ENCODE data around the gene CRYBB3. TPM values are rescaled to one million over a fixed set of nuclear protein-coding genes. Genes with fewer than 3 reads are reported as not detected.

CRYBB3 gene
- total and polyA plus RNA-seq, 9 of the 15 experiments (the other 6 are each of a cell fraction or from before 2014, with no cell fraction given): not detected

DNA sequence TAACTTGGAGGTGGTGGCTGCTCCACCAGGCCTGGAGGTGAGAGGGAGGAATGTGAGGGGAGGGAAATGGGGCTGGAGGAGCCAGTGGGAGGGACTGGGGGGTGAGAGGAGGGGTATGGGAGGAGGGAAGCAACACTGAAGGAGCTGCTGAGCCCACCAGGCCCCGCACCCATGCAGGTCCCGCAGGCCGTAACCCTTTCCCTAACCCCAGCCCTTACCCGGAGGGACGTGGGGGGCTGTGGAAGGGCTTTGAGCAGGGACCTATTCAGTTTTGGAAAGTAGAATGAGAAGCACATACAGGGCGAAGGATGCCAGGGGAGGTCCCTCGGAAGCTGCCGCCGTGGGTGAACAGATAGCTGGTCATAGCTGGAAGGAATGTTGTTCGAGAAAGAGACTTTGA, 33.9 kb upstream of the CRYBB3 start:
- CTCF ChIA-PET (ENCODE audit: low intra/inter-chr PET ratio): no interaction called here
- no TSS peak for BruUV-seq (replicated peaks)
- Histone ChIP-seq H3K4me3 (no peak overlapping the region), H4K20me1 (replicated peaks; ENCODE audit: control insufficient read depth, insufficient read depth, low read length) (no peaks in the 10 kb centered on the region; the same call in 1 of the 2 replicates), H3K9ac (ENCODE audit: insufficient read depth in 1 of 2, low read depth in 2 of 2, low read length in 2 of 2) (no peak overlapping the region), H3K36me3 (ENCODE audit: control insufficient read depth, insufficient read depth, low read length) (no peaks in the 10 kb centered on the region), H3K9me3 (replicated peaks; ENCODE audit: control insufficient read depth, insufficient read depth, low read depth, low read length) (no peaks in the 10 kb centered on the region), H3K4me1 (replicated peaks in 1 of 2; ENCODE audit: control insufficient read depth in 2 of 2, insufficient read depth in 2 of 2, low read length in 2 of 2) (no peaks in the 10 kb centered on the region), H3K4me2 (ENCODE audit: insufficient read depth, low read length) (no peak overlapping the region), H3K9me1 (ENCODE audit: control insufficient read depth, insufficient read depth, low read length) (no peaks in the 10 kb centered on the region), H3K27ac (ENCODE audit: extremely low read depth, low read depth, low read length) (no peak overlapping the region), H3K27me3 (ENCODE audit: control insufficient read depth in 2 of 2, insufficient read depth in 2 of 2, low read length in 2 of 2) (peaks cover 0 to 11% of the 10 kb centered on the region in 2 experiments; a peak in 4 of 5 replicates), H2AFZ (ENCODE audit: low read depth, low read length) (no peak overlapping the region), H3K79me2 (ENCODE audit: control insufficient read depth, insufficient read depth, low read length) (no peaks in the 10 kb centered on the region)
- no peak for FAIRE-seq
- in situ Hi-C loops (cut with MboI) (no loop called here), intact Hi-C loops (cut with micrococcal nuclease) (loop anchor here (5.0 kb wide), 1 partner anchor 83 kb away; no protein-coding TSS in a partner anchor)
- POLR2A ChIA-PET: no interaction called here
- no peak for ATAC-seq
- WGBS (ENCODE audit: insufficient coverage, low coverage, missing lambda C conversion rate): 0% methylated on average over 8 of the region's 10 CpGs
- no peak for DNase-seq (ENCODE audit: extremely low read depth in 1 of 4, low spot score in 3 of 4)
- TF ChIP-seq, protein P1, sequence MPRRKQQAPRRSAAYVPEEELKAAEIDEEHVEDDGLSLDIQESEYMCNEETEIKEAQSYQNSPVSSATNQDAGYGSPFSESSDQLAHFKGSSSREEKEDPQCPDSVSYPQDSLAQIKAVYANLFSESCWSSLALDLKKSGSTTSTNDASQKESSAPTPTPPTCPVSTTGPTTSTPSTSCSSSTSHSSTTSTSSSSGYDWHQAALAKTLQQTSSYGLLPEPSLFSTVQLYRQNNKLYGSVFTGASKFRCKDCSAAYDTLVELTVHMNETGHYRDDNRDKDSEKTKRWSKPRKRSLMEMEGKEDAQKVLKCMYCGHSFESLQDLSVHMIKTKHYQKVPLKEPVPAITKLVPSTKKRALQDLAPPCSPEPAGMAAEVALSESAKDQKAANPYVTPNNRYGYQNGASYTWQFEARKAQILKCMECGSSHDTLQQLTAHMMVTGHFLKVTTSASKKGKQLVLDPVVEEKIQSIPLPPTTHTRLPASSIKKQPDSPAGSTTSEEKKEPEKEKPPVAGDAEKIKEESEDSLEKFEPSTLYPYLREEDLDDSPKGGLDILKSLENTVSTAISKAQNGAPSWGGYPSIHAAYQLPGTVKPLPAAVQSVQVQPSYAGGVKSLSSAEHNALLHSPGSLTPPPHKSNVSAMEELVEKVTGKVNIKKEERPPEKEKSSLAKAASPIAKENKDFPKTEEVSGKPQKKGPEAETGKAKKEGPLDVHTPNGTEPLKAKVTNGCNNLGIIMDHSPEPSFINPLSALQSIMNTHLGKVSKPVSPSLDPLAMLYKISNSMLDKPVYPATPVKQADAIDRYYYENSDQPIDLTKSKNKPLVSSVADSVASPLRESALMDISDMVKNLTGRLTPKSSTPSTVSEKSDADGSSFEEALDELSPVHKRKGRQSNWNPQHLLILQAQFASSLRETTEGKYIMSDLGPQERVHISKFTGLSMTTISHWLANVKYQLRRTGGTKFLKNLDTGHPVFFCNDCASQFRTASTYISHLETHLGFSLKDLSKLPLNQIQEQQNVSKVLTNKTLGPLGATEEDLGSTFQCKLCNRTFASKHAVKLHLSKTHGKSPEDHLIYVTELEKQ (CRISPR knock-in tag; IDR thresholded peaks at IDR 0.05): no peak
- TF ChIP-seq ZNF224 (CRISPR knock-in tag; IDR thresholded peaks at IDR 0.05) (no peak), HLTF (IDR thresholded peaks at IDR 0.05) (no peak), ETV1 (tag; conservative IDR thresholded peaks at IDR 0.05; ENCODE audit: low read depth) (no peak), GABPA (tag; conservative IDR thresholded peaks at IDR 0.05; ENCODE audit: low read depth) (no peak), MTA3 (IDR thresholded peaks at IDR 0.05; ENCODE audit: borderline replicate concordance) (no peak)
- TF ChIP-seq, protein P2, sequence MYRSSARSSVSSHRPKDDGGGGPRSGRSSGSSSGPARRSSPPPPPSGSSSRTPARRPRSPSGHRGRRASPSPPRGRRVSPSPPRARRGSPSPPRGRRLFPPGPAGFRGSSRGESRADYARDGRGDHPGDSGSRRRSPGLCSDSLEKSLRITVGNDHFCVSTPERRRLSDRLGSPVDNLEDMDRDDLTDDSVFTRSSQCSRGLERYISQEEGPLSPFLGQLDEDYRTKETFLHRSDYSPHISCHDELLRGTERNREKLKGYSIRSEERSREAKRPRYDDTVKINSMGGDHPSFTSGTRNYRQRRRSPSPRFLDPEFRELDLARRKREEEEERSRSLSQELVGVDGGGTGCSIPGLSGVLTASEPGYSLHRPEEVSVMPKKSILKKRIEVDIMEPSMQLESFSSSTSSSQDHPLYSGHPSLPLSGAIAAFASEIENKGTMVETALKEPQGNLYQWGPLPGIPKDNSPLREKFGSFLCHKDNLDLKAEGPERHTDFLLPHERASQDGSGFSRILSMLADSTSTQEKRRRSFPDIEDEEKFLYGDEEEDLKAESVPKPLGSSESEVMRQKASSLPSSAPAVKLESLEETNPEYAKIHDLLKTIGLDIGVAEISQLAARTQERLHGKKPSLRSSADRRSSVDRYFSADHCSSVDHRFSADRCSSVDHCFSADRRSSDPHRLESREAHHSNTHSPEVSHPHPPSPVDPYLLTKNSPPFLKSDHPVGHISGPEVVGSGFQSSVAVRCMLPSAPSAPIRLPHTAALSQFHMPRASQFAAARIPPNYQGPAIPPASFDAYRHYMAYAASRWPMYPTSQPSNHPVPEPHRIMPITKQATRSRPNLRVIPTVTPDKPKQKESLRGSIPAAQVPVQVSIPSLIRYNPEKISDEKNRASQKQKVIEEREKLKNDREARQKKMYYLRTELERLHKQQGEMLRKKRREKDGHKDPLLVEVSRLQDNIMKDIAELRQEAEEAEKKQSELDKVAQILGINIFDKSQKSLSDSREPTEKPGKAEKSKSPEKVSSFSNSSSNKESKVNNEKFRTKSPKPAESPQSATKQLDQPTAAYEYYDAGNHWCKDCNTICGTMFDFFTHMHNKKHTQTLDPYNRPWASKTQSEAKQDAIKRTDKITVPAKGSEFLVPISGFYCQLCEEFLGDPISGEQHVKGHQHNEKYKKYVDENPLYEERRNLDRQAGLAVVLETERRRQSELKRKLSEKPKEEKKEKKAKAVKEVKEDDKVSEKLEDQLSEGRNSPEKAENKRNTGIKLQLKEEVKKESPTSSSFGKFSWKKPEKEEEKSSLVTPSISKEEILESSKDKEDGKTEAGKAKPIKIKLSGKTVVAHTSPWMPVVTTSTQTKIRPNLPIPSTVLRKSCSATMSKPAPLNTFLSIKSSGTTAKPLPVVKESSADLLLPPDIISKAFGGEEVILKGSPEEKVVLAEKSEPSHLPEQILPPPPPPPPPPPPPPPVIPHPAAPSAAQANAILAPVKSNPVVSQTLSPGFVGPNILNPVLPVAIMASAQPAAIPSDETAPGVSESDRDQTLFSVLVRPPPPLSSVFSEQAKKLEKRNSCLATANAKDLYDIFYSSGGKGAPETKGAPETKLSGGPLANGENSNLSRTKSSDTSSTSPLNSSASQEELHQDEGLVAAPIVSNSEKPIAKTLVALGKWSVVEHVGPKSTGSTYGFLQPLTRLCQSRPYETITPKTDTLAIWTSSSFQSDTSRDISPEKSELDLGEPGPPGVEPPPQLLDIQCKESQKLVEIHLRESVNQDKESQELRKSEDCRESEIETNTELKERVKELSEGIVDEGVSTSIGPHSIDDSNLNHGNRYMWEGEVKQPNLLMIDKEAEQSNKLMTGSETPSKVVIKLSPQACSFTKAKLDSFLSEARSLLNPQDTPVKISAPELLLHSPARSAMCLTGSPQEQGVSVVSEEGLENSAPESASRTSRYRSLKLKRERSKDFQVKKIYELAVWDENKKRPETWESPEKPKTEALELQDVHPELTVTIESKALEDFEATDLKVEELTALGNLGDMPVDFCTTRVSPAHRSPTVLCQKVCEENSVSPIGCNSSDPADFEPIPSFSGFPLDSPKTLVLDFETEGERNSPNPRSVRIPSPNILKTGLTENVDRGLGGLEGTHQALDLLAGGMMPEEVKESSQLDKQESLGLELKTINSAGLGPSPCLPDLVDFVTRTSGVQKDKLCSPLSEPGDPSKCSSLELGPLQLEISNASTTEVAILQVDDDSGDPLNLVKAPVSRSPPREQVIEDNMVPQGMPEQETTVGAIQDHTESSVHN (IDR thresholded peaks at IDR 0.05; ENCODE audit: borderline replicate concordance in 1 of 2, low read depth in 1 of 2): no peak
- TF ChIP-seq, protein P3, sequence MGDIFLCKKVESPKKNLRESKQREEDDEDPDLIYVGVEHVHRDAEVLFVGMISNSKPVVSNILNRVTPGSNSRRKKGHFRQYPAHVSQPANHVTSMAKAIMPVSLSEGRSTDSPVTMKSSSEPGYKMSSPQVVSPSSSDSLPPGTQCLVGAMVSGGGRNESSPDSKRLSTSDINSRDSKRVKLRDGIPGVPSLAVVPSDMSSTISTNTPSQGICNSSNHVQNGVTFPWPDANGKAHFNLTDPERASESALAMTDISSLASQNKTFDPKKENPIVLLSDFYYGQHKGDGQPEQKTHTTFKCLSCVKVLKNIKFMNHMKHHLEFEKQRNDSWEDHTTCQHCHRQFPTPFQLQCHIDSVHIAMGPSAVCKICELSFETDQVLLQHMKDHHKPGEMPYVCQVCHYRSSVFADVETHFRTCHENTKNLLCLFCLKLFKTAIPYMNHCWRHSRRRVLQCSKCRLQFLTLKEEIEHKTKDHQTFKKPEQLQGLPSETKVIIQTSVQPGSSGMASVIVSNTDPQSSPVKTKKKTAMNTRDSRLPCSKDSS (IDR thresholded peaks at IDR 0.05; ENCODE audit: low read depth, partially characterized antibody): no peak
- TF ChIP-seq, protein P4, sequence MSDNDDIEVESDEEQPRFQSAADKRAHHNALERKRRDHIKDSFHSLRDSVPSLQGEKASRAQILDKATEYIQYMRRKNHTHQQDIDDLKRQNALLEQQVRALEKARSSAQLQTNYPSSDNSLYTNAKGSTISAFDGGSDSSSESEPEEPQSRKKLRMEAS (CRISPR knock-in tag; IDR thresholded peaks at IDR 0.05): no peak

Measured in K562 (cell line).